ENCODE measurements around the gene P4HA2.

P4HA2 gene

GRCh38 chr5:132227485-132228240 is at the start of gene P4HA2:
P4HA2 (minus strand) TSS chr5:132227853; CDS start chr5:132218626, 9,227 bp downstream.
- DNase-seq, result peak; percentile 92

- DNase-seq, result no peak
These were observed 49.6 kb upstream of the P4HA2 start for GRCh38 chr5:132277256-132277655.

- peak; percentile 40 for DNase-seq
These were observed 47.9 kb upstream of the P4HA2 start for GRCh38 chr5:132275367-132276220.

GRCh38 chr5:132274050-132274792 is 46.6 kb upstream of the P4HA2 start:
- DNase-seq, result peak; percentile 46

- peak; percentile 17 for DNase-seq
These were observed 46.0 kb upstream of the P4HA2 start for GRCh38 chr5:132273631-132274030.

GRCh38 chr5:132272311-132273210 is 44.9 kb upstream of the P4HA2 start:
- DNase-seq, result peak; percentile 91

GRCh38 chr5:132271251-132272246 is 43.9 kb upstream of the P4HA2 start:
- peak; percentile 57 for DNase-seq

- DNase-seq, result peak; percentile 47
These were observed 43.1 kb upstream of the P4HA2 start for GRCh38 chr5:132270706-132271105.

- DNase-seq, result no peak
These were observed 42.6 kb upstream of the P4HA2 start for GRCh38 chr5:132270335-132270665.

- DNase-seq, result peak; percentile 43
These were observed 42.1 kb upstream of the P4HA2 start for GRCh38 chr5:132269635-132270334.

- DNase-seq, result peak; percentile 59
These were observed 41.3 kb upstream of the P4HA2 start for GRCh38 chr5:132268769-132269551.

- peak; percentile 45 for DNase-seq
These were observed 40.5 kb upstream of the P4HA2 start for GRCh38 chr5:132267931-132268768.

- DNase-seq, result no peak
These were observed 39.6 kb upstream of the P4HA2 start for GRCh38 chr5:132267166-132267739.

- DNase-seq, result peak; percentile 19
These were observed 39.1 kb upstream of the P4HA2 start for GRCh38 chr5:132266836-132267160.

GRCh38 chr5:132266031-132266835 is 38.6 kb upstream of the P4HA2 start:
- peak; percentile 58 for DNase-seq

- peak; percentile 97 for DNase-seq
These were observed 37.8 kb upstream of the P4HA2 start for GRCh38 chr5:132265336-132266030.
